HG02642 (cell line): Measurements from ENCODE around the gene PPP1R12C.

Experiments
- ATAC-seq: cut with Tn5 transposase; IDR thresholded peaks from one replicate; pipeline ENCODE4 v1.9.1; 2021; ENCODE audit warnings: mild to moderate bottlenecking; ENCODE audit not compliant: unreplicated experiment, poor library complexity

Gene PPP1R12C

GRCh38 chr19:55092423-55093318 is 24.8 kb downstream of the PPP1R12C start:
- no peak for ATAC-seq

- no peak for ATAC-seq
Observed at GRCh38 chr19:55091955-55092354, 25.5 kb downstream of the PPP1R12C start.

GRCh38 chr19:55091126-55091910 is 26.1 kb downstream of the PPP1R12C start:
- no peak for ATAC-seq

GRCh38 chr19:55090564-55090963 is 26.9 kb downstream of the PPP1R12C start:
- ATAC-seq, result no peak

GRCh38 chr19:55089342-55089944 is 28.0 kb downstream of the PPP1R12C start:
- ATAC-seq, result no peak

GRCh38 chr19:55088543-55089341 is 28.7 kb downstream of the PPP1R12C start:
- no peak for ATAC-seq

- no peak for ATAC-seq
Observed at GRCh38 chr19:55088021-55088451, 29.4 kb downstream of the PPP1R12C start.

GRCh38 chr19:55087542-55087901 is 29.9 kb downstream of the PPP1R12C start:
- ATAC-seq, result no peak

GRCh38 chr19:55086730-55087541 is 30.5 kb downstream of the PPP1R12C start:
- ATAC-seq, result no peak

GRCh38 chr19:55085923-55086715 is 31.3 kb downstream of the PPP1R12C start:
- ATAC-seq, result no peak

- ATAC-seq, result no peak
Observed at GRCh38 chr19:55084416-55084815, 33.0 kb downstream of the PPP1R12C start.

- ATAC-seq, result no peak
Observed at GRCh38 chr19:55083004-55083850, 34.2 kb downstream of the PPP1R12C start.

- ATAC-seq, result no peak
Observed at GRCh38 chr19:55082020-55082851, 35.2 kb downstream of the PPP1R12C start.

- ATAC-seq, result peak; percentile 1
Observed at GRCh38 chr19:55081770-55082019, 35.7 kb downstream of the PPP1R12C start.

- ATAC-seq, result peak; percentile 71
Observed at GRCh38 chr19:55080968-55081769, 36.3 kb downstream of the PPP1R12C start.
